COR-L47 (cell line): ENCODE measurements around the gene JMJD6.

Source experiments
- DNase-seq: peaks from one replicate; lab custom pipeline; 2025; lab: John Stamatoyannopoulos, UW

JMJD6 gene

DNA sequence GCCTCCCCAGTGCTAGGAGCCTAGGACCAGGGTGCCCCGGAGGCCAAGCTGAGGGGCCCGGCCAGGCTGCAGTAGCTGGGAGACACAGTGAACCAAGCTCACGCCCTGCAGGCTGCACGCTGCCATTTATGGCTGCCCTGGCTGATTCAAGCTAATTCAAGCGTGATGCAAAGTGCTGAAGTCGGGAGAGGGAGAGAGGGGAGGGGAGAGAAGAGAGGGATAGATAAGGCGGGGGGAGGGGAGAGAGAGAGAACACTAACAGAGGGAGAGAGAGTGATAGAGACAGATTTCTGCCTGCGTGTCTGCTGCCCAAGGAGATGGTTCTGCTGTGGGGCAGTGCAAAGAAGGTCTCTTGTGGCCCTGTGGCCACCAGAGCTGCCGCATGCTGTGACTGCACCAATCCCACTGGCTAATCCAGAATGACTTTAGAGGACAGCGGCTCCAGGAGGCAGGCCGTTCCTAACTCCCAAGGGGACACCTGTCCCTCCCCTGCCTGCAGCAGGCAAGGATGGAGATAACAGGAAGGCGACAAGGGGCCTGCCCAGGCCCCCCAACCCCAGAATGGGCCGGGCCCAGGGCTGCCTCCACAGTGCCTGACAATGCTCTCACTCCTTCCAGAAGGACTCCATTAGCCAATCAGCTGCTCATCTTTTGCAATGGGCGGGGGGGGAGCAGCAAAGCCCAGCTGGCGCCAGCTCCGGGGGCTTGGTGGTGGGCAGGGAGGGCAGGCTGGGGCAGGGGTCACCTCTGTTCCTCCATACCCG lies 28.5 kb downstream of the JMJD6 start:
- no peak for DNase-seq

DNA sequence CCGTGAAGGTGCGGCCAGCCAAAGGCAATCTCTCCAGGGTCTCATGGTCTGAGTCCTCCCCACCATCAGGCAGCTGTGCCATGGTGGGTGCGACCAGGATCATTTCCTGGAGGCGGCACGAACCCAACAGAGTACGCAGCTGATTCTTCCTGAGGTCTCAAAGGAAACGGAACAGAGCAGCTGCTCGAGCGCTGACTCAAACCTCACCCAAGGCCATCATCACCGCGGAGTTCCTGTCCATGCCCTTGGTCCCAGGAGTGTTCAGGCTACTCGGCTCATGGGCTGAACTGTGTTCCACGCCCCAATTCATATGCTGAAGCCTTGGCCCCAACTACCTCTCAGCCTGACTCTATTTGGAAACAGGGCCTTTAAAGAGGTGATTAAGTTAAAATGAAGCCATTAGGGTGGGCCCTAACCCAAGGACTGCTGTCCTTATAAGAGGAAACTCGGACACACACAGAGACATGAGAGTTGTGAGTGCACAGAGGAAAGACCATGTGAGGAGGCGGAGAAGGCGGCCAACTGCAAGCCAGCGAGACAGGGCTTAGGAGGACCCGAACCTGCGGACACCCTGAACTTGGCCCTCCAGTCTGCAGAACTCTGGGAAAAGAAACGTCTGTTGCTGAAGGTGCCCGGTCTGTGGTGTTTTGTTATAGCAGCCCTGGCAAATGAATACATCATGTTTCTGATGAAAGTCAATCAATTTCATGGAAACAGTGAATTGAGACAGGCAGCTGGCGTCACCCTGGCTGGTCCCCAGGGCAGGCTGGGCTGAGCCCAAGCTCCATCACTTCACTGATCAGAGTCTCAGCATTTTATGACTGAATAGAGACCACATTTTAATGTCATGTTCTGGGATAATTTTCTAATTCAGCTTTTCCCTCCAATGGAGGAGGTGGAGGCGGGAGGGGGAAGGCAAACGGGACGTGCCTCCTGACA lies 29.4 kb downstream of the JMJD6 start:
- DNase-seq: no peak

DNA sequence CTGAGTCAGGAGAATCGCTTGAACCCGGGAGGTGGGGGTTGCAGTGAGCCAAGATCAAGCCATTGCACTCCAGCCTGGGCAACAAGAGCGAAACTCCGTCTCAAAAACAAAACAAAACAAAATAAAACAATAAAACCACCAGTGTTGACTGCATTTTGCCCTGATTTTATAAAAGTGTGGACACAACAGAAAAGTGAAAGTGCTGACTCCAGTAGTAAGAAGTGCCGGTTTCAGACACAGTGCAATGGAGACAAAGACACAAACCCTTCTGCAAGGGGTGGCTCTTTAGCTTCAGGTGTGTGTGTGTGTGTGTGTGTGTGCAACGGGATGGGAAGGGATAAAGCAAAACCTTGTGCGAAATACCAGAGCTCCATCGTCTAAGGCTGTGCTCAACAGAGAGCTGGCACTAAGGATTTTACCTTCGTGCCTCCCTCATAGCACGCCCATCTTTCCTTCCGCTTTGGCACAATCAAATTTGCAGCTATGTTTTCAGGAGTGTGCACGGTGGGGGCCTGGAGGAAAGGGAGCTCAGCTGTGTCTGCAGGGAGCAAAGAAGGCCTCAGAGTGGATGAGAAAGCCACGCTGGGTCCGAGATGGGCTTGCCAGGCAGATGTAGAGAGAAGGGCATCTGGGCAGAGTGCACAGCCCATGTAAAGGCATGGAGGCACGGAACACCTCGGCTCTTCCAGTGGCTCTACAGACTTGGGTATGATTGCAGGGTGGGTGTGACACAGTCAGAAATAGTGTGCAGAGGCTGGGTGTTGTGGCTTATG lies 31.2 kb downstream of the JMJD6 start:
- DNase-seq: no peak

DNA sequence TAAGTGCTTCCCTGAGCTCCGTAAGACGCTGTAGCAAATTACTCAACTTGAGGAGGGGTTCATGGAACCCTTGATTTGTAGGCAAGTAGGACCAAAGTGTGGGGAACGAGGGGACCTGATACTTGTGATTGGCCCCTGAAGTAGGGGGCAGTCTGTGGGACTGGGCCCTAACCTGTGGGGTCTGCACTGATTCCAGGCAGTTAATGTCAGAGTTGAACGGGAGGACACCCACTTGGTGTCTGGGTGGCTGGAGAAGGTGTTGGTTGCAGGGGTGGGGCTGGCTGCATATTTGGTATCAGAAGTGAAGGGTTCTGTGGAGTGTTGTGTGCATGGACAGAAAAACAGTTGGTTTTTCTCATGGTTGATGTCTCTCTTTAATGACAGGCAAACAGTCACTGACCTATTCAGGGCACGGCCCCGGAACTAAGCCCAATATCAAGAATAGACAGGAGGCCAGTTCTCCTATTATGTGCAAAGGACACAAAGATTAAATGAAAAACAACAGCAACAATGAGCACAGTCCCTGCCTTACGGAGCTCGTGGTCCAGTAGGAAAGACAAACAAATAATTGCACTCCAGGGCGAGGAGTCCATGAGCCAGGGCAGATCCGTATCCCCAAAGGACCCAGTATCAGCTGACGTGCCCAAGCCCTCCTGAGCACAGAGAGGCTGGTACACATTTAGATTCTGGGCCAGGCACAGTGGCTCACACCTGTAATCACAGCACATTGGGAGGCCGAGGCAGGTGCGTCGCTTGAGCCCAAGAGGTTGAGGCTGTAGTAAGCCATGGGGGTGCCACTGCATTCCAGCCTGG lies 34.8 kb downstream of the JMJD6 start:
- no peak for DNase-seq

DNA sequence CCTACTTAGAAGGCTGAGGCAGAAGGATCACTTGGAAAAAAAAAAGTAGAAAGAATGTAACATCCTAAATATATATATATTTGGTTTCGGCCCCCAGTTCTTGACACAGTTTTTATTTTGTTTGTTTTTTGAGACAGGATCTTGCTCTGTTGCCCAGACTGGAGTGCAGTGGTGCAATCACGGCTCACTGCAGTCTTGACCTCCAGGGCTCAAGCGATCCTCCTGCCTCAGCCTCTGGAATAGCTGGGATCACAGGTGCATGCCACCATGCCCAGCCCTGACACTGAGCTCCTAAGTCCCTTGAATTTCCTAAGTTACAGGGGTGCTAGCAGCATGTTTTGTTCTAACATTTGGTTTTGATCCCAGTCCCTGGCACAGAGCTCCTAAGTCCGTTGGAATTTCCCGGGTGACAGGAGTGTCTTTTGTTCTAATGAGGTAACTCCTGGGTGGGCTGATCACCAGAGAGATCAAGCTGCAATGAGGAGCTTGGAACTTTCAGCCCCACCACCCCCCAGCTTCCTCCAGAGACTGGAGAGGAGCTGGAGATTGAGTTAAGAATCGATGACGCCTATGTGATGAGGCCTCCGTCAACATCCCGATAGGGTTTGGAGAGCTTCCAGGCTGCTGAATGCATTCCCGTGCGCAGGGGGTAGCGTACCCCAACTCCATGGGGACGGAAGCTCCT lies 35.7 kb downstream of the JMJD6 start:
- DNase-seq: no peak

DNA sequence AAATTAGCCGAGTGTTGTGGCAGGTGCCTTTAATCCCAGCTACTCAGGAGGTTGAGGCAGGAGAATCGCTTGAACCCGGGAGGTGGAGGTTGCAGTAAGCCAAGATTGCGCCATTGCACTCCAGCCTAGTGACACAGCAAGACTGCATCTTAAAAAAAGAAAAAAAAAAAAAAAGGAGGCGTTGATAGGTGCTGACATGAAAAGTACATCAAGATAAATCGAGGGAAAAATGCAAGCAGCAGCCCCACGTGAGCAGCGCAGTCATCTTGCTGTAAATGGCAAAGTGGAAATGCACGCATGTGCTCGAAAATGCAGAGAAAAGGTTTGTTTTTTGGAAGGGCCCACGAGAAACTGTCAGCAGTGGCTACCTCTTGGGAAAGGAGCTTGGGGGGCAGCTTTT lies 36.5 kb downstream of the JMJD6 start:
- no peak for DNase-seq

DNA sequence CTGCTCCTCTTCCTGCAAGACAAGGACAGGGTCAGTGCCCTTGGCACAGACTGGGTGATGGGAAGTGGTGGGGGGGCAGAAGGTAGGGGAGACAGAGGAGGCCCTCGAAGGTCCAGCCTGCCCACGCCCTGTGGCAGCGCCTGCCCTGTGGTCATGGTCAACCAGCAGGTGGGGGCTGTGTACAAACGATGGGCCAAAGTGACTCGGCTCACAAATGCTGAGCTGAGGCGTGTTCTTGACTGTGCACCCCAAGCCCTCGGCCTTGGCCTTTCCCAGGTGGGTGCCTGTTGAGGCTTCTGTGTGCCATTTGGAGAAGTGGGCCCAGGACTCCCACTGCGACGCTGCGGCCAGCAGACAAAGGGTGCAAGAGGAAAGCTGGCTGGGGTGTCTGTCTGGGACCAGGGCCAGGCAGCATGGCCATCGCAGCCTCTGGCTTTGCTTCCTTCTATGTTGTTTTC lies 38.2 kb downstream of the JMJD6 start:
- no peak for DNase-seq

DNA sequence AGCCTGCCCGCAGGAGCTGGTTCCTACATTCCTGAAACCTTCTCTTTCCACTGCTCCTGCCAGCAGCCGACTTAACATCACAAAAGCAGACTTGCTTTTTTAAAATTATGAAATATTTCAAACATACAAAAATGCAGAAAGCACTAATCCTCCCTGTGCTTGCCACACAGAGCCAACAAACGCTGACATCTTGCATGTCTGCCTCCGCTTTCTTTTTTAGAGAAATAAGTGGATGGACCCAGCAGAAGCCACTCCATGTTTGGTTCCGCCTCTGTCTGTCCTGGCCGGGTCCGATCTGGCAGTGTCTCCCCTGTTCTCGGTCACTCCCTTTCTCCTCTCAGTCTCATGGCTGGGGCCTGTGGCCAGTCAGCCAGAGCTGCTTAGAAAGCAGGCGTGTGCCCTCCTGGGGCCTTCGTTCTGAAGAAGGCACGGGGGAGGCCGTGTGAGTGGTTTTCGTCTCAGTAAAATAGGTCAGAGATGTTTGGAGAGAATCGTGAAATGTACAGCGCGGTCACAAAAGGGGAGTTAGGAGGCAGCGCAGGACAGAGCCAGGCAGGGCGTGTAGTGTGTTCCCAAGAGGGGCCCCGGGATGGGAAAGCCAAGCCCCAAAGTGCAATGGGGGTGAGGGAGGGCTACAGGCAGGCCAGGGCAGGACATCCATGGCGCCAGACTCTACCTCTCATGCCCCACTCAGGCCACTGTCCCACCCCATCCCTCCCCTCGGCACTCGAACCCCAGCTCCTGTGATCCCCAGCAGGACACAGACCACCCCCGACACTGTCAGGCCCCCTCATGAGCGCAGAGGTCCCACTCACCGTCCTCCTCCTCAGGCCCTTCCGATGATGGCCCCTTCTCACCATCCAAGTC lies 38.9 kb downstream of the JMJD6 start:
- no peak for DNase-seq

DNA sequence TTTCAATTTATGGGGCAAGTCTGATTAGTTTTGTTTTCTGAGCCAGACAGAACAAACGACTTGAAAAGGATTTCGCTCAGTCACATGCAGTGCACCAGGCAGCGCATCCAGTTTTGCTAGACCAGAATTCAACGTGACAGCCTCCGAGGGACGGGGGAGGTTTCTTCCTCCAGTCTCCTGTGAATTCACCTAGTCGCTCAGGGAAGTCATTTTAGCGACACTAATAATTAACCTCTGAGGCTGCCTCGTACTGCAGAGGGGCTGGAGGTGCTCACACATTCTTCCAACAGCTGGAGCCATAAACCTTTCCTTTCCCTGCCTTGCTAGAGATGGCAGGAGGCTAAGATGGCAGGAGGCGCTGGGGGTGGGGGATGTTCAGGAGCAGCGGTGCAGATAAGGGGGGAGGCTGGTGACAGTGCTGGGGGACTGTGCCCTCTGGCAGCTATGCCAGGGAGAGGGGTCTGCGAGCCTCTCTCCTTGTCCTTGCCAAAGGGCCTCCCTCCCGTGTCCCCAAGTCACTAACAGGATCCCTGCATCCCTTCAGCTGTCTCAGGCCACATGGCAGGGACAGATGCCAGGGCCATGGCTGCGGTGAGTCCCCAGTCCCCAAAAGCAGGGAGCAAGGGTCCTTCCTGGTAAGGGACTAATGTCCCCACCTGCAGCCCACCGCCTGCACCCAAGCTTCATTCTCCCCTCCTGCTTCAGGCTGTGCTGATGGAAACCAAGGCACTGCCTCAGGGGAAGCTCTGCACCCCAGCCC lies 39.7 kb downstream of the JMJD6 start:
- DNase-seq: no peak

DNA sequence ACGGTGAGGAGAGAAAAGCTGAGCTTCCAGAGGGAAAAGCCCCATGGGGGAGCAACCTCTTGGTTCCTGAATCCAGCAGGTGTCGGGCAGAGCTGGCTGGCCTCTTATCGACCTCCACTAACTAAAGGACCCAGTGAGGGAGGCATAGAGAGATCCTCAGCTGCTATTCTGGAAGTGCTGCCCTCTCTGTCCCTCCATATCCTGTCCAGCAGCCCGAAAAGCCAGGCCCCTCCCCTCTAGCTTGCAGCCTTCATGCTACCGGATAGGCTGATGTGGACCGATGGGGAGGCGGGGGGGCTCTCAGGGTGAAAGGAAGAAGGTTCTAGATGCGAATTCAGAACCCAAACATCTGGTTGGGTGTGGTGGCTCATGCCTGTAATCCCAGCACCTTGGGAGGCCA lies 40.6 kb downstream of the JMJD6 start:
- DNase-seq: no peak

DNA sequence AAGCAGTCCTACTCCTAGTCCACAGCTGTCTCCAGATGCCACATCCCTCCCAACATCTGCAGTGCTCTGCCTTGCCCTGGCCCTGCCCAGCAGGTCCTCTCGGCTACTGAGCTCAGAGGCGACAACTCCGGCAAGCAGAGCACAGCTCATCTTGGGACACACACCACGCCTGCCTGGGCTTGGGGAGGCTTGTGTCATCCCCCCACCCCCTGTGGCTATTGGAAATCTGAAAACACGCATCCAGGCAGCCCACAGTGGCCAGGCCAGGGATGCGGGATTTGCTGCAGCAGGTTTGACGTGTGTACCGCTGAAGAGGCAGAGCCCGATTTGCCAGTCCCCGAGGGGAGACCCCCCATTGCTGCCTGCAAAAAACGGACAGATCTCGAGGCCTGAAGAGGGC lies 41.0 kb downstream of the JMJD6 start:
- DNase-seq: no peak

DNA sequence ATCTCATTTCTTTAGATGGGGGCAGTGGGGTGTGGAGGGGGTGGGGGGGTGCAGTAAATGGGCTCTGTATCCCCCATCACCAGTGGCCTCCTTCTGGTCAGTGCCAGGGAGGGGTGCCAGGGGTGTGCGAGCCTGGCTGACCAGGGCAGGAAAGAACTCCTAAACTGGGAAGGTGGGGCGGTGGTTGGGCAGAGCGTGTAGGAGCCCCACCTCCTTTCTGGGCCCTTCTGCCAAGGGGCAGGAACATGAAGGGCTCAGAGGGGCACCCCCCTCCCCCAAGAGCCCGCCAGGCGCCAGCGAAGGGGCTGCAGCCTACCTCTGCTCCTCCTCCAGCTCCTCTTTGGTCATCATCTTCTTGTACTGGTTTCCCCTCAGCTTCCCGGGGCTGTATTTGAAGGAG lies 41.6 kb downstream of the JMJD6 start:
- no peak for DNase-seq

DNA sequence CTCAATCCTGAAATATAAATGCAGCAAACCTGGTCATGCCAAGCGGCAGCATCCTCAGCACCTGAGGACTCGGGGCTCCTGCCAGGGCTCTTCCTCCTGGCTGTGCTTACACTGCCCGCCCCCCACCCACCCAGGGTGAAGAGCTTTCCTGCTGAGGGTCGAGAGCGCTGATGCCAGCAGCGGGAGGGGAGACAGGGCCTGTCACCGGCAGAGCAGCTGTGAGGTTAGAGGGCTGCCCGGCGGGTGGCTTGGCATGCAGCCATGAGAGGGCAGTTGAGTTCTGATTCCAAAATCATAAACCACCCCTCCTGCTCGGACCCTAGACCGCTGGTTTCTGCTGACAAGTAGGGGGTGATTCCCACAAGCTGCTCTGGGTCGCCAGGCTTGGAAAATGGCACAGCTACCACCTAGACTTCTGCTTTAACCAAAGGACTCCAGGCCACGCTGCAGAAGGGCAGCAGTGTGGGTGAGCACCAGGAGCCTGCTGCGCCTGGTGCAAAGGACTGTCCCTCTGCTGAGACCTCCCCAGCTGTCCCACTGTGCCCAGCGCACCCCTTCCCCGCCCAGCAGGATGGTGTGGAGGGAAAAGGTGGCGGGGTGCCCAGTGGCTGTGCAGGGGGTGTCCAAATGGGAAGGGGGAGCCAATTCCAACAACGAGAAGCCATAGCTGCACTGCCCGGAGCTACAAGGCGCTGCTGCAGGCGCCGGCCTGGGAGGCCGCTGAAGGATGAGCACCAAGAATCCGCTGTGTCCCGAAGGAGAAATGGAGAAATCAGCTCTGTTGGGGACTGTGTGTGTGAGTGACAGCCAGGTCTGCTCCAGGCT lies 42.3 kb downstream of the JMJD6 start:
- peak; percentile 26 for DNase-seq

DNA sequence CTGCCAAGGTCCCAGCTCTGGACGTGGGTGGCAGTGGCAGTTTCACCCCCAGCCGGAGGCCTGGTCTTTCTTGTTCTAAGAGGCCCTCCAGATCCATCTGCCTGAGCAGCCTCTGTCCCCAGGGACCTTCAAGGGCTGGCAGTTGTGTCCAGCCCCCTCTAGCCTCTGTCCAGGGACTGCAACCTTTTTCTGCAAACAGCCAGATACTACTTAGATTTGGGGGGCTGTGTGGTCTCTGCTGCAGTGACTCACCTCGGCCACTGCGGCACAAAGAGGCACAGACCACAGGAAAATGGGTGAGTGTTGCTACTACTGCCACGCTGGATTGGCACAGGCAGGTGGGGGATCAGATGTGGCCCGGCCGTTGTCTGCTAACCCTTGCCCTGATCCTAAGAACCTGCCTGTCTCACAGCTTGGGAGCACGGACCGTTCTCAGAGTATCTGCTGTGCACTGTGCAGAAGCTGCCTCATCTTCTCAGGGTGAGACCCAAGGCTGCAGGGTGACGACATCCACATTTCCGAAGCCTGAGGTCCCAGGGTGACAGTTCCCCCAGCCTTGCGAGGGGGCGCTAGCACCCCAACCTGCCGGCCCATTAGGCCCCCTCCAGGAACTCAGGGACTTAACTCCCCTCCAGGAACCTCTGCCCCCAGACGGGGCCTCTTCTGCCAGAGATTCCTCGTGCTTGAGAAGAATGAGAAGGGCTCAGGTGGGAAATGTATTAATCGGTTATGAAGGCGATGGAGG lies 43.2 kb downstream of the JMJD6 start:
- DNase-seq: no peak

DNA sequence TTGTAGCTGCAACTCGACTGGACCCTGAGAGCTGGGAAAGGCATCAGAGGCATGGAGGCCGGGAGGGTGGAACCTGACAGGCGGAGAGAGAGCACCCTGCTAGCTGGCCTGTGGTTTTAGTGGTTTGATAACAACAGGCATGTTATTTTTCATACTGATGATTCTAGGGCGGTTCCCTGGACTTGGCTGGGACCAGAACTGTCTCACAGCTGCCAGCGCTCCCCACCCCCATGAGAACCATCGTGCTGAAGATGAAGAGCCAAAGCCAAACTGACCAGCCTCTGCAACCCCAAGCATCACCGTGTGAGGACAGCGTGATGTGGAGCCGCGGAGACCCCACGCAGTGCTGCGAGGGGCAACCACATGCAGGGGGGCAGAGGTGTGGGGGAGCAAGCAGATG lies 44.1 kb downstream of the JMJD6 start:
- no peak for DNase-seq

DNA sequence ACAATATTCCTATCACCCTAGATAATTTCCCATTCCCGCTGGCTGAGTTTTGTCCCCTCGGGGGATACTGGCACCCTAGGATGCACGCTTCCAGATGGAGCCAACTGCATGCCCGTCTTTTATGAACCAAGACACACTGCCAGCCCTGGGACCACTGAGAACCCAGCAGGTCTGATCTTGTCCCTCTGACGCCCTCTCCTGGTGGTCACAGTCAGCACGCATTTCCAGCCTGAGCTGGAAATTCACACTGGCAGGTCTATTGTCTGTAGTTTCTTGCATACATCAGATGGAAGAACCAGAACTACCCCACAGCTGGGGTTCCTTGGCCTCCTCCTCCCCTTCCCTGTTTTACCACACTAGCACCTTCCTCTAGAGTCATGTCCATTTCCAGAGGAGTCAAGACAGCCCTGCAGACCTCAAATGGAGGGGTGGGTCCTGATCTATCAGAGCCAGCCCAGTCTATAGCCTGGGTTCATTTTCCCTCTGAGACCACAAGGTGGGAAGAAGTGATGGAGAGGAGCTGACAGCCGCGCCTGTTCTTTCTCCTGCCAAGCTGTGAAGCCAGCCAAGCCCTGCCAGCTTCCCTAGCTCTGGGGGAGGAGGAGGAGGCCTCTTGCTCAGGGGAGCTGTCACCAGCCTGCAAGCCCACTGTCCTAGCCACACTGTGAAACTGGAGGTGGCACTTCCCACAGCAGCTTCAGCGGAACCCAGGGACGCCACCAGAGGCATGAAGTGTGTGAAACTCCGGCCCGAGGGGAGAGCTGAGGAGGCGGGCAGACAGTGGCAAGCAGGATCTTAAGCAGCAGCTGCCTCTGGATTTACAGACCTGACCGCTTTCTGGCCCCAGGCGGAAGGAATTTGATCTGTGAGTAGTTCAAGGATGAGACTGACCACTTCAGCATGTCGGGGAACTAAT lies 44.9 kb downstream of the JMJD6 start:
- DNase-seq: peak; percentile 61
